A549 treated with CORT108297 at 1 μM for 4 hours (cell line): ENCODE data around the gene KAT7. TPM values are rescaled to one million over a fixed set of nuclear protein-coding genes. Genes with fewer than 3 reads are reported as not detected.

Experiments
- total RNA-seq: library from RNA; stranded (reverse); fragments of 200-300 nt; extraction: Qiagen RNA extraction; gene quantifications from 5 replicates; pipeline ENCODE4 v1.2.3, GENCODE V29; 2022

The KAT7 gene
- 25.9 to 30.2 TPM (median 28.0 TPM) in 5 replicates for total RNA-seq

DNA sequence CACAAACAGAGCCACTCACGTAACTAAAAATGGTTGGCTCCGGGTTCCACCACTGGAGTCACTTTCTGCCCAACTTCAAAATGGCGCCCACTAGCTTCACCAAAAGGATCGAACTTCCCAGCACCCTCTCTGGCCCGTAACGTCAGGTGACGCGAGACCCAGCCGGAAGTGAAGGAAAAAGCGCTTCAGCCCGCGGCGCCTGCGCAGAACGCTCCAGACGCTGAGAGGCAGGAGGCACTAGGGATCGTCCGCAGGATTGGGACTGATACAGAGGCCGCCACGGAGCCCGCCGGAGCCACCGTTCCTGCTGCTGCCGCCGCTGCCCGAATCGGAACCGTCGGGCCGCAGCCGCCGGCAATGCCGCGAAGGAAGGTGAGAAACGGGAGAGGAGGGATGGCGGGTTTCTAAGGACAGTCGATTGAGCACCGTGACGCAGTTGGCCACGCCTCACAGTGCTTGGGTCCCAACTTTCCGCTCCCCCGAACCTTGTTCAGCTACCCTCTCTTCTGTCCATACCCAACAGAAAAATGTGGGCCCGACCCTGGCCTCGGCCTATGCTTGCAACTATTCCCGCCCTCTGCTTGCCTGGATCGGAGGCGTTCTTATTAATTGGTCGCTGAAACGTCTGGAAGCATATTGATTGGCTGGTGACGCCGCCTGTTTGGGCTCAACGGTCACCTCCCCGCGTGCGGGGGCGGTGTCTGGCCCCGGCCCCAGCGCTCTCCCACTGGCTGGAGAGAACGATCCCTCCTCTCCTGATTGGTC lies at the start of gene KAT7:
KAT7 (plus strand) TSS at position 204 of the 765 bp plus-strand sequence; CDS start at position 358, 154 bp downstream.

DNA sequence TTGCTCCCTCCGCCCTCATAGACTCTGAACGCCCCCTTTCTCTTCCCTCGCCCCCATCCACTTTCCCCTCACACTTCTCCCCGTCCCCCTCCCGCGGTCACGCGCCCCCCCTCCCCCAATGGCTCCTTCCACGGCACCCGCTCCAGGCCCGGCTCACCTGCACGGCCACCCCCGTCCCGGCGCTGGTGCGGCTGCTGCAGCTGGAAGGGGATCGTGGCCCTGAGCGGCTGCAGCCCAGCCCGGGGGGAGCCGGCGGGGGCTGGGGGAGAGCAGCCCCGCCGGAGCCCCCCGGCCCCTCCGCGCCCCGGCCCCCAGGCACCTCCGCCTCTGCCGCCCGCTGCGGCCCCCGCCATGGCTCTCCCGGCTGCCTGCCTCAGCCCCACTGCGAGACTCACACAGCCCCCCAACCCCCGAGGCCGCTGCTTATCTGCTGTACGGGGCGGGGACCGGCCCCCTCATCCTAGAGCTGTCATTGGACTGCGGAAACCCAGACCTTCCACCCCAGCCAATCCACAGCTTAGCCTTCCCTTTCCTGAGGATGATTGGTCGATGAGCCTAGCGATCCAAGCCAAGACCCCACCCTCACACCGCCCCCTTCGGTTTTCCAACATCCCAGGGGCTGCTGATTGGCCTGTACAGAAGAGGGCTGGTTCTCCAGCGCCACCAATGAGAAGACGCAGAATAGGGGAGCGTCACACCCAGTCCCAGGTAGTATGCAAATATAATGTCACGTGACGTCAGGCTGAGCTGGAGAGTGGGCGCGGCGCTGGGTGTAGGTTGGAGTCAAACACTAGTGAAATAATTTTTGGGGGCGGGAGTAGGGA lies 24.5 kb upstream of the KAT7 start, which contains the start of gene FAM117A:
FAM117A (minus strand) TSS at position 397 of the 824 bp plus-strand sequence; CDS start at position 353, 44 bp downstream.

DNA sequence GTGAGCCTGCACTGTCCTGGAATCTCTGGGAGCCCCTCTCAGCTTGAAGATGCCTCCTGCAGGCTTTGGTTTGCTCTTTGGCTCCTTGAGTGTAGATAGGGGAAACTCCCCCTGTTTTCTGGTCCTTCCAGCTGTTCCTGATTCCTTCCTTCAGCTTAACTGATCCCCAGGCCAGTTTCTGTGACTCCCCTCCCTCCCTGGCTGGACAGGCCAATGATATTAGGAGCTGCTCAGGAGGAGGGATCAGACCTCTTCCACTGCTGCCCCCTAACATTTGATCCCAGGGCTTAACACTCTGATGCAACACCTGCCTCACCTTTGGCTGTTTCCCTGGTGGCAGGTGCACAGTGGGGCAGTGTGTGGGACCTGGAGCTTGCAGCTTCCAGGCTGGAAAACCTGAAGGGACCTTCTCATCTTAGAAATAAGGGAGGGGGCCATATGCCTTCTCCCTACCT lies 59.6 kb downstream of the KAT7 start, which contains the start of gene TAC4:
TAC4 (minus strand) TSS at position 51 of the 455 bp plus-strand sequence. CDS start 52 bp downstream, outside the sequence.

Other genes with a start within 250 kb of the KAT7 start
- gene NXPH3, start 212.8 kb upstream of the KAT7 start, total RNA-seq = 0.23 to 0.37 TPM (median 0.31 TPM) in 5 replicates
- 36.4 to 41.0 TPM (median 38.9 TPM) in 5 replicates for gene SPOP, start 110.6 kb upstream of the KAT7 start, total RNA-seq
- gene SLC35B1, start 80.7 kb upstream of the KAT7 start, total RNA-seq = 84.9 to 102 TPM (median 89.2 TPM) in 5 replicates
- gene FAM117A, start 24.6 kb upstream of the KAT7 start, total RNA-seq = 0.80 to 1.3 TPM (median 1.2 TPM) in 5 replicates
- gene TAC4, start 59.4 kb downstream of the KAT7 start, total RNA-seq = not detected in 5 replicates
- 1.7 to 4.3 TPM (median 3.6 TPM) in 5 replicates for gene DLX4, start 180.5 kb downstream of the KAT7 start, total RNA-seq
- 0.11 to 0.22 TPM (median 0.15 TPM) in 5 replicates for gene DLX3, start 206.5 kb downstream of the KAT7 start, total RNA-seq